ENCODE results near the gene RFC4. TPM values are rescaled to one million over a fixed set of nuclear protein-coding genes. Genes with fewer than 3 reads are reported as not detected.

The RFC4 gene
- total RNA-seq, 1 experiment from 2014 or later, result 70.7 TPM

GRCh38 chr3:186800285-186800684, 6.0 kb downstream of the RFC4 start:
- peaks cover 30% of the 10 kb centered on the region for H3K36me3 ChIP-seq (ENCODE audit: control insufficient read depth, insufficient read depth, low read length)
- CTCF ChIA-PET, result no interaction called here
- in situ Hi-C loops (cut with HindIII; ENCODE audit: low pct_unique_long_range_greater_than_20kb, low sequenced_read_pairs), result no loop called here
- intact Hi-C loops (cut with micrococcal nuclease; ENCODE audit: unreplicated experiment), result no loop called here
- POLR2A ChIA-PET, result no interaction called here
- BruUV-seq (replicated peaks), result no TSS peak
- H3K27me3 ChIP-seq (ENCODE audit: control insufficient read depth, insufficient read depth, low read length), result no peaks in the 10 kb centered on the region
- no peak for DNase-seq (ENCODE audit: low read depth, low spot score)
- no peak for ATAC-seq
- H3K4me3 ChIP-seq (ENCODE audit: low read depth in 2 of 2, low read length in 2 of 2), result no peak overlapping the region
- H3K27ac ChIP-seq (ENCODE audit: low read length), result no peak overlapping the region
- H3K9me3 ChIP-seq (ENCODE audit: control insufficient read depth, insufficient read depth, low read depth, low read length), result no peaks in the 10 kb centered on the region
- peaks cover 5% of the 10 kb centered on the region; the same call in 1 of the 2 replicates for H3K4me1 ChIP-seq (ENCODE audit: control insufficient read depth, insufficient read depth, low read length)
- no peak for TF ChIP-seq SIN3A (IDR thresholded peaks at IDR 0.05; ENCODE audit: borderline replicate concordance, insufficient read depth, low read depth, low read length)
- TF ChIP-seq CTCF (IDR thresholded peaks at IDR 0.05), result no peak
- TF ChIP-seq TCF7L2 (IDR thresholded peaks at IDR 0.05; ENCODE audit: low read depth, low read length), result no peak
- no peak for TF ChIP-seq REST (IDR thresholded peaks at IDR 0.05; ENCODE audit: insufficient read depth in 1 of 2, low read depth in 2 of 2, low read length in 1 of 2)
- TF ChIP-seq POLR2AphosphoS5 (IDR thresholded peaks at IDR 0.05; ENCODE audit: low read depth, low read length), result no peak

- in situ Hi-C loops (cut with HindIII; ENCODE audit: low pct_unique_long_range_greater_than_20kb, low sequenced_read_pairs) (no loop called here), intact Hi-C loops (cut with micrococcal nuclease; ENCODE audit: unreplicated experiment) (no loop called here)
- CTCF ChIA-PET, result no interaction called here
- POLR2A ChIA-PET, result no interaction called here
- Histone ChIP-seq H3K27ac (ENCODE audit: low read length) (no peak overlapping the region), H3K4me3 (ENCODE audit: low read depth in 2 of 2, low read length in 2 of 2) (no peak overlapping the region), H3K36me3 (ENCODE audit: control insufficient read depth, insufficient read depth, low read length) (peaks cover 39% of the 10 kb centered on the region), H3K27me3 (ENCODE audit: control insufficient read depth, insufficient read depth, low read length) (no peaks in the 10 kb centered on the region), H3K9me3 (ENCODE audit: control insufficient read depth, insufficient read depth, low read depth, low read length) (no peaks in the 10 kb centered on the region), H3K4me1 (ENCODE audit: control insufficient read depth, insufficient read depth, low read length) (no peaks in the 10 kb centered on the region)
- BruUV-seq (replicated peaks), result no TSS peak
- TF ChIP-seq CTCF (IDR thresholded peaks at IDR 0.05) (no peak), SIN3A (IDR thresholded peaks at IDR 0.05; ENCODE audit: borderline replicate concordance, insufficient read depth, low read depth, low read length) (no peak)
- ATAC-seq (no peak), DNase-seq (ENCODE audit: low read depth, low spot score) (no peak)
Observed at GRCh38 chr3:186798239-186798874, 7.9 kb downstream of the RFC4 start.

Measured in Panc1 (cell line).